GM18870 (cell line): ENCODE data around the gene GCKR.

Source experiments
- ATAC-seq: cut with Tn5 transposase; IDR thresholded peaks from one replicate; pipeline ENCODE4 v1.9.1; 2021; ENCODE audit warnings: moderate library complexity; ENCODE audit not compliant: unreplicated experiment

GCKR gene

DNA sequence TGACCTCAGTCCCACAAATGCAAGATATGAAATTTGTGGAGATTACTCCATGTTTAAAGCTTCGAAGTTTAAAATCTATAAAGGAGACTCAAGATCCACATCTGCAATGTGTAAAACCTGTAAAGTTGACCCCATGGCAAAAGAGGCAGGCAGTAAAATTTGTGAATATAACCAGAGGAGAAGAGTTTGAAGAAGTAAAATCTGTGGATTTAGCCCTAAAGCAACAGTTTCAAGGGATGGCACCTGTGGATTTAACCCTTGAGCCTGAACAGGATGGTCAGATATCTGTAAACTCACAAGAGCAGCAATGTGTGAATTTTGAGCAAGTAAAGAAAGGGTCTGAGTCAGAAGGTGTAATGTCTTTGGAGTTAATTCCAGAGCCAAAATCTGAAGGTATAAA lies 75.0 kb downstream of the GCKR start:
- ATAC-seq, result no peak

DNA sequence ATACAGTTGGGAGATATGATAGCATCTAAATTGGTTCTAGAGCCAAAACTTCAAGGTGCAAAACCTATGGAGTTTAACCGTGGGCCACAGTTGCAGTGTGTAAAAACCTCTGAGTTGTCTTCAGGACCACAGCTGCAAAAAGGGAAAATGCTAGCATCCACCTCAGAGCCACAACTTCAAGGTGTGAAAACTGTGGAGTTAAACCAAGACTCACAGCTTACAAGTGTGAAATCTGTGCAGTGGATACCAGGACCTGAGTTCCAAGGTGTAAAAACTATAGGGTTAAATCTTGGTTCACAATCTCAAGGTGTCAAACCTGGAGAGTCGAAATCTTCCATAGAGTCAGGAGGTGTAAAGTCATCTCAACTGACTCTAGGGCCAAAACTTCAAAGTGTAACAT lies 75.8 kb downstream of the GCKR start:
- ATAC-seq, result no peak

DNA sequence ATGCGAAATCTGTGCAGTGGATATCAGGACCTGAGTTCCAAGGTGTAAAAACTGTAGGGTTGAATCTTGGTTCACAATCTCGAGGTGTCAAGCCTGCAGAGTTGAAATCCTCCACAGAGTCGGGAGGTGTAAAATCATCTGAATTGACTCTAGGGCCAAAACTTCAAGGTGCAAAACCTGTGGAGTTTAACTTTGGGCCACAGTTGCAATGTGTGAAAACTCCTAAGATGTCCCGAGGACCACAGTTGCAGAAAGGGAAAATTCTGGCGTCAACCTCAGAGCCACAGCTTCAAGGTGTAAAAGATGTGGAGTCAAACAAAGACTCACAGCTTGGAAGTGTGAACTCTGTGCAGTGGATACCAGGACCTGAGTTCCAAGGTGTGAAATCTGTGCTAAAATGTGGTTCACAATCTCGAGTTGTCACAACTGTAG lies 76.4 kb downstream of the GCKR start:
- no peak for ATAC-seq
